WTC11 (cell line): ENCODE measurements around the gene SDHC. TPM values are rescaled to one million over a fixed set of nuclear protein-coding genes. Genes with fewer than 3 reads are reported as not detected.
A peak's percentile ranks its signal among the peaks of the same experiment; 100 is the strongest.

Experiments
- AFF4 ChIP-seq: sonication (generic); formaldehyde crosslinking; IDR thresholded peaks from 2 replicates; pipeline ENCODE4 v1.8.1; 2023; ENCODE audit warnings: mild to moderate bottlenecking, missing genetic modification reagents, borderline replicate concordance
- AR ChIP-seq: fragments of 250-450 bp; sonication (Bioruptor Pico); IDR thresholded peaks from 2 replicates; pipeline ENCODE4 v1.9.0; 2021; ENCODE audit warnings: mild to moderate bottlenecking
- ATF3 ChIP-seq: sonication (generic); formaldehyde crosslinking; conservative IDR thresholded peaks from 2 replicates; pipeline ENCODE4 v1.8.1; 2022; ENCODE audit warnings: mild to moderate bottlenecking, missing genetic modification reagents
- CBFB ChIP-seq: sonication (generic); formaldehyde crosslinking; IDR thresholded peaks from 2 replicates; pipeline ENCODE4 v1.8.1; 2022; ENCODE audit warnings: mild to moderate bottlenecking, low read depth, missing genetic modification reagents
- CDX4 ChIP-seq: fragments of 250-450 bp; sonication (Bioruptor Pico); IDR thresholded peaks from 2 replicates; pipeline ENCODE4 v1.9.0; 2021; ENCODE audit warnings: moderate library complexity, mild to moderate bottlenecking, inconsistent platforms, borderline replicate concordance
- CREM ChIP-seq: sonication (generic); formaldehyde crosslinking; IDR thresholded peaks from 2 replicates; pipeline ENCODE4 v1.8.1; 2022; ENCODE audit warnings: mild to moderate bottlenecking, missing genetic modification reagents, moderate library complexity
- E2F1 ChIP-seq: sonication (generic); formaldehyde crosslinking; IDR thresholded peaks from 2 replicates; pipeline ENCODE4 v1.8.0; 2022; ENCODE audit warnings: mild to moderate bottlenecking, missing genetic modification reagents
- E2F5 ChIP-seq: sonication (generic); formaldehyde crosslinking; IDR thresholded peaks from 2 replicates; pipeline ENCODE4 v1.8.1; 2022; ENCODE audit warnings: mild to moderate bottlenecking, moderate library complexity, missing genetic modification reagents
- ETV6 ChIP-seq: sonication (generic); formaldehyde crosslinking; IDR thresholded peaks from 2 replicates; pipeline ENCODE4 v1.8.1; 2022; ENCODE audit warnings: mild to moderate bottlenecking, missing genetic modification reagents
- FOXJ3 ChIP-seq: sonication (generic); formaldehyde crosslinking; IDR thresholded peaks from 2 replicates; pipeline ENCODE4 v1.9.0; 2021; ENCODE audit warnings: missing genetic modification reagents, mild to moderate bottlenecking, borderline replicate concordance
- HMGA2 ChIP-seq: fragments of 250-450 bp; sonication (Bioruptor Pico); IDR thresholded peaks from 2 replicates; pipeline ENCODE4 v1.4.0; 2021; ENCODE audit warnings: mild to moderate bottlenecking, moderate library complexity
- JUN ChIP-seq: sonication (generic); formaldehyde crosslinking; IDR thresholded peaks from 2 replicates; pipeline ENCODE4 v1.8.0; 2023; ENCODE audit warnings: mild to moderate bottlenecking, missing genetic modification reagents
- MYBL2 ChIP-seq: sonication (generic); formaldehyde crosslinking; IDR thresholded peaks from 2 replicates; pipeline ENCODE4 v1.8.1; 2023; ENCODE audit warnings: mild to moderate bottlenecking, moderate library complexity, missing genetic modification reagents
- NFE2L1 ChIP-seq: sonication (generic); formaldehyde crosslinking; IDR thresholded peaks from 2 replicates; pipeline ENCODE4 v1.8.1; 2023; ENCODE audit warnings: missing genetic modification reagents
- NFYB ChIP-seq: sonication (generic); formaldehyde crosslinking; conservative IDR thresholded peaks from 2 replicates; pipeline ENCODE4 v1.8.0; 2022; ENCODE audit warnings: low read depth, missing genetic modification reagents
- NR2C2 ChIP-seq: sonication (generic); formaldehyde crosslinking; IDR thresholded peaks from 2 replicates; pipeline ENCODE4 v1.8.0; 2022; ENCODE audit warnings: mild to moderate bottlenecking, missing genetic modification reagents
- OVOL2 ChIP-seq: fragments of 250-450 bp; sonication (Bioruptor Pico); IDR thresholded peaks from 2 replicates; pipeline ENCODE4 v1.9.0; 2021; ENCODE audit warnings: mild to moderate bottlenecking, borderline replicate concordance
- PRRX2 ChIP-seq: fragments of 250-450 bp; sonication (Bioruptor Pico); IDR thresholded peaks from 2 replicates; pipeline ENCODE4 v1.8.0; 2021; ENCODE audit warnings: mild to moderate bottlenecking
- RELA ChIP-seq: sonication (generic); formaldehyde crosslinking; IDR thresholded peaks from 2 replicates; pipeline ENCODE4 v1.8.1; 2022; ENCODE audit warnings: missing genetic modification reagents, mild to moderate bottlenecking, borderline replicate concordance
- SMAD4 ChIP-seq: sonication (generic); formaldehyde crosslinking; IDR thresholded peaks from 2 replicates; pipeline ENCODE4 v1.8.0; 2022; ENCODE audit warnings: mild to moderate bottlenecking, missing genetic modification reagents
- SOX15 ChIP-seq: fragments of 250-450 bp; sonication (Bioruptor Pico); IDR thresholded peaks from 2 replicates; pipeline ENCODE4 v1.9.0; 2021; ENCODE audit warnings: mild to moderate bottlenecking
- TEAD1 ChIP-seq: sonication (generic); formaldehyde crosslinking; IDR thresholded peaks from 2 replicates; pipeline ENCODE4 v1.8.0; 2022; ENCODE audit warnings: mild to moderate bottlenecking, missing genetic modification reagents
- ZBTB21 ChIP-seq: sonication (generic); formaldehyde crosslinking; IDR thresholded peaks from 2 replicates; pipeline ENCODE4 v1.8.1; 2023; ENCODE audit warnings: mild to moderate bottlenecking, missing genetic modification reagents, borderline replicate concordance
- ZMAT4 ChIP-seq: fragments of 250-450 bp; sonication (Bioruptor Pico); IDR thresholded peaks from 2 replicates; pipeline ENCODE4 v1.9.0; 2021; ENCODE audit warnings: mild to moderate bottlenecking
- ZNF219 ChIP-seq: sonication (generic); formaldehyde crosslinking; IDR thresholded peaks from 2 replicates; pipeline ENCODE4 v1.8.0; 2023; ENCODE audit warnings: missing genetic modification reagents, mild to moderate bottlenecking, borderline replicate concordance
- ZNF232 ChIP-seq: sonication (generic); formaldehyde crosslinking; IDR thresholded peaks from 2 replicates; pipeline ENCODE4 v1.8.0; 2022; ENCODE audit warnings: mild to moderate bottlenecking, missing genetic modification reagents
- ZNF416 ChIP-seq: fragments of 250-450 bp; sonication (Bioruptor Pico); IDR thresholded peaks from 2 replicates; pipeline ENCODE4 v1.9.0; 2021; ENCODE audit warnings: mild to moderate bottlenecking, inconsistent platforms
- ZNF425 ChIP-seq: fragments of 250-450 bp; sonication (Bioruptor Pico); conservative IDR thresholded peaks from 2 replicates; pipeline ENCODE4 v1.9.0; 2021; ENCODE audit warnings: mild to moderate bottlenecking
- total RNA-seq: library from RNA; stranded (reverse); gene quantifications from 3 replicates; pipeline ENCODE4 v1.2.3, GENCODE V29; 2021

Gene SDHC
- total RNA-seq, 1 experiment from 2014 or later, result 193 TPM

- TF ChIP-seq NR2C2 (CRISPR knock-in tag) (no peak), JUN (CRISPR knock-in tag) (peak; percentile 25; the same call in 1 of the 2 replicates), FOXJ3 (CRISPR knock-in tag) (no peak), ZBTB21 (CRISPR knock-in tag) (no peak), ZNF232 (CRISPR knock-in tag) (no peak), AFF4 (CRISPR knock-in tag) (no peak), TEAD1 (CRISPR knock-in tag) (peak; percentile 58; the same call in 1 of the 2 replicates), SMAD4 (CRISPR knock-in tag) (no peak), E2F5 (CRISPR knock-in tag) (peak; percentile 60), SOX15 (no peak), CDX4 (CRISPR knock-in tag) (no peak), RELA (CRISPR knock-in tag) (no peak), HMGA2 (CRISPR knock-in tag) (no peak), ZNF416 (CRISPR knock-in tag) (no peak), CBFB (CRISPR knock-in tag) (no peak), ZNF425 (no peak), OVOL2 (CRISPR knock-in tag) (no peak), E2F1 (no peak), CREM (CRISPR knock-in tag) (peak; percentile 94), ATF3 (CRISPR knock-in tag) (no peak), MYBL2 (CRISPR knock-in tag) (0 out of 2 replicates have a peak, but pooled peaks have one; percentile 16), NFYB (no peak), ZMAT4 (CRISPR knock-in tag) (no peak), PRRX2 (CRISPR knock-in tag) (no peak), ZNF219 (CRISPR knock-in tag) (no peak), ETV6 (CRISPR knock-in tag) (peak; percentile 67; the same call in 1 of the 2 replicates), AR (no peak), NFE2L1 (CRISPR knock-in tag) (no peak)
These were observed at the start of gene SDHC (continued) for GRCh38 chr1:161314201-161314981.
